Tibial nerve (tissue), 4 donors: ENCODE data around the gene CDKL4.

Experiments
- EP300 ChIP-seq, 2 donors: sonication (generic); formaldehyde crosslinking; IDR thresholded peaks; one replicate each; pipeline ENCODE4 v1.6.1; 2017; ENCODE audit warnings: antibody characterized with exemption in 2 of 2, mild to moderate bottlenecking in 1 of 2
- POLR2A ChIP-seq, 2 donors: fragments of 450-650 bp; IDR thresholded peaks; one replicate each; pipeline ENCODE4 v1.6.1; 2017; ENCODE audit warnings: antibody characterized with exemption in 2 of 2, mild to moderate bottlenecking in 2 of 2, moderate library complexity in 2 of 2
- TF ChIP-seq, protein P1 (sequence below), 5 experiments: fragments of 200-600 bp in 3 of 5; fragments of 450-650 bp in 2 of 5; sonication (generic) in 3 of 5; IDR thresholded peaks; one replicate each; pipeline ENCODE4 v1.5.1; 2016 to 2019; ENCODE audit warnings: antibody characterized with exemption in 5 of 5, mild to moderate bottlenecking in 3 of 5, moderate library complexity in 2 of 5

DNA sequence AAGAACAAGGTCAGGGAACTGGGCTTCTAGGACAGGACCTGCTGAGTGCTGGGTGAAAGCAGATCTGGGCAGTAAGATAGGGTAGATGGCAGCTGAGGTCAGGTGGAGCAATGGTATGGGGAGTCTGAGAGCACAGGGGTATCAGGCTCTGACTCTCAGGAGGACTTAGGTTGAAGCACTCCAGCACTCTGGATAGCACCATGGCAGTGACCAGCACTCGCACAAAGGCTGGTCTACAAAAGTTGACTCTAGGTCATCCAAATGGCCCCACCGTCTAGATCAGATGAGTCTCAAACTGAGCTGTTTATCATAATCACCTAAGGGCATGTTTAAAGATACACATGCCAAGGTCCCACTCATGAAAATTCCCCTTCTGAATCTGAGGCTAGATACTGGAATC is 60.1 kb downstream of the CDKL4 start:
- TF ChIP-seq EP300 (IDR thresholded peaks at IDR 0.05) (no peak), POLR2A (IDR thresholded peaks at IDR 0.05) (no peak)
- TF ChIP-seq, protein P1, sequence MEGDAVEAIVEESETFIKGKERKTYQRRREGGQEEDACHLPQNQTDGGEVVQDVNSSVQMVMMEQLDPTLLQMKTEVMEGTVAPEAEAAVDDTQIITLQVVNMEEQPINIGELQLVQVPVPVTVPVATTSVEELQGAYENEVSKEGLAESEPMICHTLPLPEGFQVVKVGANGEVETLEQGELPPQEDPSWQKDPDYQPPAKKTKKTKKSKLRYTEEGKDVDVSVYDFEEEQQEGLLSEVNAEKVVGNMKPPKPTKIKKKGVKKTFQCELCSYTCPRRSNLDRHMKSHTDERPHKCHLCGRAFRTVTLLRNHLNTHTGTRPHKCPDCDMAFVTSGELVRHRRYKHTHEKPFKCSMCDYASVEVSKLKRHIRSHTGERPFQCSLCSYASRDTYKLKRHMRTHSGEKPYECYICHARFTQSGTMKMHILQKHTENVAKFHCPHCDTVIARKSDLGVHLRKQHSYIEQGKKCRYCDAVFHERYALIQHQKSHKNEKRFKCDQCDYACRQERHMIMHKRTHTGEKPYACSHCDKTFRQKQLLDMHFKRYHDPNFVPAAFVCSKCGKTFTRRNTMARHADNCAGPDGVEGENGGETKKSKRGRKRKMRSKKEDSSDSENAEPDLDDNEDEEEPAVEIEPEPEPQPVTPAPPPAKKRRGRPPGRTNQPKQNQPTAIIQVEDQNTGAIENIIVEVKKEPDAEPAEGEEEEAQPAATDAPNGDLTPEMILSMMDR (IDR thresholded peaks at IDR 0.05): no peak
